ENCODE results near the gene PIP5KL1.
A peak's percentile ranks its signal among the peaks of the same experiment; 100 is the strongest.

PIP5KL1 gene

GRCh38 chr9:127930231-127931091 lies at the start of gene PIP5KL1:
Gene PIP5KL1, minus strand, starts transcription at chr9:127930777. Its CDS starts 25 bp downstream, at chr9:127930752.
- H3K4me3 ChIP-seq (ENCODE audit: low read depth in 1 of 2, low read length in 2 of 2) = peak within 1 kb of the TSS; percentile 26 to 75
- no peak within 1 kb of the TSS for H3K27ac ChIP-seq (ENCODE audit: low read length)
- H3K9me3 ChIP-seq (ENCODE audit: control insufficient read depth in 1 of 2, low read length in 2 of 2) = no peaks in the 10 kb centered on the region
- H3K36me3 ChIP-seq (ENCODE audit: control insufficient read depth in 1 of 2, insufficient read depth in 2 of 2, low read length in 2 of 2) = peaks cover 3 to 7% of the 10 kb centered on the region in 2 donors
- peaks cover 13% of the 10 kb centered on the region for H3K27me3 ChIP-seq (ENCODE audit: low read depth, low read length)
- H3K4me1 ChIP-seq (ENCODE audit: control insufficient read depth in 1 of 2, insufficient read depth in 2 of 2, low read length in 2 of 2) = peaks cover 0 to 28% of the 10 kb centered on the region in 2 donors

- H3K4me3 ChIP-seq (ENCODE audit: low read depth in 1 of 2, low read length in 2 of 2) = peak overlapping the region; percentile 71 to 95
- peaks cover 18 to 55% of the 10 kb centered on the region in 2 donors for H3K4me1 ChIP-seq (ENCODE audit: control insufficient read depth in 1 of 2, insufficient read depth in 2 of 2, low read length in 2 of 2)
Measured at GRCh38 chr9:127980060-127980705, 49.6 kb upstream of the PIP5KL1 start.

GRCh38 chr9:127979333-127980059 lies 48.9 kb upstream of the PIP5KL1 start:
- Histone ChIP-seq H3K36me3 (ENCODE audit: control insufficient read depth in 1 of 2, insufficient read depth in 2 of 2, low read length in 2 of 2) (no peaks in the 10 kb centered on the region), H3K27ac (ENCODE audit: low read length) (peak overlapping the region; percentile 72), H3K27me3 (ENCODE audit: low read depth, low read length) (no peaks in the 10 kb centered on the region), H3K4me3 (ENCODE audit: low read depth in 1 of 2, low read length in 2 of 2) (peak overlapping the region; percentile 71 to 95), H3K4me1 (ENCODE audit: control insufficient read depth in 1 of 2, insufficient read depth in 2 of 2, low read length in 2 of 2) (peaks cover 19 to 62% of the 10 kb centered on the region in 2 donors), H3K9me3 (ENCODE audit: control insufficient read depth in 1 of 2, low read length in 2 of 2) (no peaks in the 10 kb centered on the region)

More at GRCh38 chr9:127980060-127980705, 49.6 kb upstream of the PIP5KL1 start:
- H3K36me3 ChIP-seq (ENCODE audit: control insufficient read depth in 1 of 2, insufficient read depth in 2 of 2, low read length in 2 of 2) = no peaks in the 10 kb centered on the region
- H3K9me3 ChIP-seq (ENCODE audit: control insufficient read depth in 1 of 2, low read length in 2 of 2) = no peaks in the 10 kb centered on the region
- no peaks in the 10 kb centered on the region for H3K27me3 ChIP-seq (ENCODE audit: low read depth, low read length)
- peak overlapping the region; percentile 72 for H3K27ac ChIP-seq (ENCODE audit: low read length)

GRCh38 chr9:127979015-127979332 lies 48.4 kb upstream of the PIP5KL1 start:
- Histone ChIP-seq H3K27me3 (ENCODE audit: low read depth, low read length) (no peaks in the 10 kb centered on the region), H3K4me3 (ENCODE audit: low read depth in 1 of 2, low read length in 2 of 2) (peak overlapping the region; percentile 71 to 95), H3K9me3 (ENCODE audit: control insufficient read depth in 1 of 2, low read length in 2 of 2) (no peaks in the 10 kb centered on the region), H3K36me3 (ENCODE audit: control insufficient read depth in 1 of 2, insufficient read depth in 2 of 2, low read length in 2 of 2) (no peaks in the 10 kb centered on the region), H3K27ac (ENCODE audit: low read length) (peak overlapping the region; percentile 72), H3K4me1 (ENCODE audit: control insufficient read depth in 1 of 2, insufficient read depth in 2 of 2, low read length in 2 of 2) (peaks cover 25 to 67% of the 10 kb centered on the region in 2 donors)

GRCh38 chr9:127977884-127978647 lies 47.5 kb upstream of the PIP5KL1 start:
- H3K27me3 ChIP-seq (ENCODE audit: low read depth, low read length) = no peaks in the 10 kb centered on the region
- peaks cover 34 to 76% of the 10 kb centered on the region in 2 donors for H3K4me1 ChIP-seq (ENCODE audit: control insufficient read depth in 1 of 2, insufficient read depth in 2 of 2, low read length in 2 of 2)
- H3K9me3 ChIP-seq (ENCODE audit: control insufficient read depth in 1 of 2, low read length in 2 of 2) = no peaks in the 10 kb centered on the region
- peak overlapping the region; percentile 72 to 95 for H3K4me3 ChIP-seq (ENCODE audit: low read depth in 1 of 2, low read length in 2 of 2)
- H3K27ac ChIP-seq (ENCODE audit: low read length) = peak overlapping the region; percentile 89
- no peaks in the 10 kb centered on the region for H3K36me3 ChIP-seq (ENCODE audit: control insufficient read depth in 1 of 2, insufficient read depth in 2 of 2, low read length in 2 of 2)

GRCh38 chr9:127977009-127977883 lies 46.7 kb upstream of the PIP5KL1 start:
- Histone ChIP-seq H3K4me1 (ENCODE audit: control insufficient read depth in 1 of 2, insufficient read depth in 2 of 2, low read length in 2 of 2) (peaks cover 42 to 84% of the 10 kb centered on the region in 2 donors), H3K4me3 (ENCODE audit: low read depth in 1 of 2, low read length in 2 of 2) (peak overlapping the region; percentile 72 to 95), H3K9me3 (ENCODE audit: control insufficient read depth in 1 of 2, low read length in 2 of 2) (no peaks in the 10 kb centered on the region), H3K27me3 (ENCODE audit: low read depth, low read length) (no peaks in the 10 kb centered on the region), H3K27ac (ENCODE audit: low read length) (peak overlapping the region; percentile 89), H3K36me3 (ENCODE audit: control insufficient read depth in 1 of 2, insufficient read depth in 2 of 2, low read length in 2 of 2) (no peaks in the 10 kb centered on the region)

GRCh38 chr9:127976498-127976897 lies 45.9 kb upstream of the PIP5KL1 start:
- H3K27me3 ChIP-seq (ENCODE audit: low read depth, low read length) = no peaks in the 10 kb centered on the region
- peaks cover 46 to 88% of the 10 kb centered on the region in 2 donors for H3K4me1 ChIP-seq (ENCODE audit: control insufficient read depth in 1 of 2, insufficient read depth in 2 of 2, low read length in 2 of 2)
- no peaks in the 10 kb centered on the region for H3K36me3 ChIP-seq (ENCODE audit: control insufficient read depth in 1 of 2, insufficient read depth in 2 of 2, low read length in 2 of 2)
- peak overlapping the region; percentile 72 to 95 for H3K4me3 ChIP-seq (ENCODE audit: low read depth in 1 of 2, low read length in 2 of 2)
- no peaks in the 10 kb centered on the region for H3K9me3 ChIP-seq (ENCODE audit: control insufficient read depth in 1 of 2, low read length in 2 of 2)
- peak overlapping the region; percentile 89 for H3K27ac ChIP-seq (ENCODE audit: low read length)

GRCh38 chr9:127975376-127976315 lies 45.1 kb upstream of the PIP5KL1 start:
- Histone ChIP-seq H3K9me3 (ENCODE audit: control insufficient read depth in 1 of 2, low read length in 2 of 2) (no peaks in the 10 kb centered on the region), H3K4me1 (ENCODE audit: control insufficient read depth in 1 of 2, insufficient read depth in 2 of 2, low read length in 2 of 2) (peaks cover 50 to 90% of the 10 kb centered on the region in 2 donors), H3K4me3 (ENCODE audit: low read depth in 1 of 2, low read length in 2 of 2) (peak overlapping the region; percentile 72 to 95), H3K36me3 (ENCODE audit: control insufficient read depth in 1 of 2, insufficient read depth in 2 of 2, low read length in 2 of 2) (no peaks in the 10 kb centered on the region), H3K27ac (ENCODE audit: low read length) (peak overlapping the region; percentile 89), H3K27me3 (ENCODE audit: low read depth, low read length) (no peaks in the 10 kb centered on the region)

GRCh38 chr9:127974769-127975261 lies 44.2 kb upstream of the PIP5KL1 start:
- H3K27me3 ChIP-seq (ENCODE audit: low read depth, low read length) = no peaks in the 10 kb centered on the region
- H3K9me3 ChIP-seq (ENCODE audit: control insufficient read depth in 1 of 2, low read length in 2 of 2) = no peaks in the 10 kb centered on the region
- peaks cover 50 to 96% of the 10 kb centered on the region in 2 donors for H3K4me1 ChIP-seq (ENCODE audit: control insufficient read depth in 1 of 2, insufficient read depth in 2 of 2, low read length in 2 of 2)
- H3K36me3 ChIP-seq (ENCODE audit: control insufficient read depth in 1 of 2, insufficient read depth in 2 of 2, low read length in 2 of 2) = no peaks in the 10 kb centered on the region
- peak overlapping the region; percentile 89 for H3K27ac ChIP-seq (ENCODE audit: low read length)
- H3K4me3 ChIP-seq (ENCODE audit: low read depth in 1 of 2, low read length in 2 of 2) = peak overlapping the region; percentile 27 to 72

All from muscle layer of duodenum (tissue), 2 donors.